Common myeloid progenitor, CD34-positive (primary cell): Measurements from ENCODE around the gene TCERG1. TPM values are rescaled to one million over a fixed set of nuclear protein-coding genes. Genes with fewer than 3 reads are reported as not detected.

Source experiments
- CTCF ChIA-PET: fragments of 350-600 bp; sonication (Branson Sonifier 250); formaldehyde crosslinking; loops from one replicate; lab custom pipeline; 2021; ENCODE audit warnings: antibody characterized with exemption; lab: Charles Lee
- POLR2A ChIA-PET: fragments of 350-600 bp; sonication (Branson Sonifier 250); formaldehyde crosslinking; loops from one replicate; lab custom pipeline; 2021; ENCODE audit warnings: antibody characterized with exemption; lab: Charles Lee
- DNase-seq, 3 donors: peaks; one replicate each; pipeline versions ENCODE4 v3.0.0 to v3.0.0-alpha.2; 2013
- H3K27ac ChIP-seq, 2 experiments: 1 replicate in 1 of 2; 2 replicates in 1 of 2; pipeline ENCODE4 v1.7.0; 2013; ENCODE audit warnings: inconsistent platforms in 2 of 2, low read length in 2 of 2, mild to moderate bottlenecking in 2 of 2, low read depth in 1 of 2, moderate library complexity in 1 of 2; ENCODE audit not compliant: severe bottlenecking in 2 of 2, insufficient read depth in 1 of 2, poor library complexity in 1 of 2
- H3K27me3 ChIP-seq, 5 experiments: replicated peaks in 2 of 5; 1 replicate in 3 of 5; 2 replicates in 2 of 5; pipeline versions ENCODE4 v1.6.1 to v1.7.0; 2013; ENCODE audit warnings: low read length in 4 of 5, mild to moderate bottlenecking in 2 of 5, moderate library complexity in 2 of 5, inconsistent platforms in 1 of 5; ENCODE audit not compliant: insufficient read depth in 5 of 5, control insufficient read depth in 4 of 5
- H3K36me3 ChIP-seq, 4 experiments: 1 replicate in 2 of 4; 2 replicates in 2 of 4; pipeline versions ENCODE4 v1.6.1 to v1.7.0; 2013; ENCODE audit warnings: low read length in 3 of 4, control low read depth in 1 of 4, mild to moderate bottlenecking in 1 of 4; ENCODE audit not compliant: control insufficient read depth in 4 of 4, insufficient read depth in 4 of 4
- H3K4me1 ChIP-seq, 4 experiments: 1 replicate in 3 of 4; 2 replicates in 1 of 4; pipeline versions ENCODE4 v1.6.1 to v1.7.1; 2013; ENCODE audit warnings: low read length in 3 of 4, mild to moderate bottlenecking in 3 of 4, control low read depth in 1 of 4, inconsistent platforms in 1 of 4, moderate library complexity in 1 of 4; ENCODE audit not compliant: control insufficient read depth in 4 of 4, insufficient read depth in 4 of 4; ENCODE audit errors: control extremely low read depth in 1 of 4
- H3K4me3 ChIP-seq, 7 experiments: 1 replicate in 4 of 7; 2 replicates in 3 of 7; pipeline versions ENCODE4 v1.5.1 to v1.7.0; 2013; ENCODE audit warnings: mild to moderate bottlenecking in 7 of 7, low read length in 6 of 7, moderate library complexity in 6 of 7, inconsistent platforms in 2 of 7, low read depth in 2 of 7, control low read depth in 1 of 7; ENCODE audit not compliant: insufficient read depth in 4 of 7, control insufficient read depth in 1 of 7; ENCODE audit errors: extremely low read depth in 1 of 7
- H3K9me3 ChIP-seq, 5 experiments: 1 replicate in 4 of 5; 2 replicates in 1 of 5; pipeline versions ENCODE4 v1.6.1 to v1.7.1; 2013; ENCODE audit warnings: low read length in 4 of 5, mild to moderate bottlenecking in 2 of 5, inconsistent platforms in 1 of 5, low read depth in 1 of 5, moderate library complexity in 1 of 5; ENCODE audit not compliant: control insufficient read depth in 4 of 5, insufficient read depth in 2 of 5; ENCODE audit errors: control extremely low read depth in 1 of 5
- WGBS: methylation state at CpG from one replicate; pipeline ENCODE4 v1.1.5; 2013; ENCODE audit not compliant: insufficient coverage; 5-methylcytosine and 5-hydroxymethylcytosine counted together
- polyA plus RNA-seq: library from polyadenylated mRNA; unstranded; fragments of 120-200 nt; gene quantifications from one replicate; pipeline ENCODE4 v1.2.1, GENCODE V29; 2013

Gene TCERG1
- 107 TPM for polyA plus RNA-seq

GRCh38 chr5:146446861-146447733 is at the start of gene TCERG1:
TSS of gene TCERG1 (plus strand) at chr5:146447333. CDS start at chr5:146447350, 17 bp downstream.
- POLR2A ChIA-PET = interaction anchor here (0.6 kb wide), 2 partner anchors 53 to 508 kb away, joined by 3 to 5 read pairs; no protein-coding TSS in a partner anchor
- CTCF ChIA-PET = interaction anchor here (0.5 to 1.4 kb wide), 7 partner anchors 13 to 1051 kb away, joined by 3 to 4 read pairs (median 3); no protein-coding TSS in a partner anchor
- H3K36me3 ChIP-seq = no peaks in the 10 kb centered on the region
- no peaks in the 10 kb centered on the region for H3K27me3 ChIP-seq
- 2% methylated on average over 53 of the region's 68 CpGs for WGBS
- peak within 1 kb of the TSS; percentile 87 to 99 (median 89) for H3K4me3 ChIP-seq
- peak; percentile 100 for DNase-seq
- H3K4me1 ChIP-seq = peaks cover 7 to 21% (median 17%) of the 10 kb centered on the region in 4 experiments
- H3K9me3 ChIP-seq = no peaks in the 10 kb centered on the region
- peak within 1 kb of the TSS; percentile 96 to 99 for H3K27ac ChIP-seq

- Histone ChIP-seq H3K4me1 (peaks cover 6 to 29% (median 17%) of the 10 kb centered on the region in 4 experiments), H3K27me3 (peaks cover 0 to 4% (median 0%) of the 10 kb centered on the region in 5 experiments), H3K27ac (no peak overlapping the region), H3K36me3 (no peaks in the 10 kb centered on the region), H3K9me3 (peaks cover 0 to 8% (median 0%) of the 10 kb centered on the region in 5 experiments), H3K4me3 (no peak overlapping the region)
- WGBS = 98% methylated on average over 4 of the region's 4 CpGs
- ChIA-PET CTCF (no interaction called here), POLR2A (interaction anchor here (0.6 kb wide), 1 partner anchor 48 kb away, joined by 3 read pairs; no protein-coding TSS in a partner anchor)
- DNase-seq = peak in 1 of 3 donors; percentile 1
Measured at GRCh38 chr5:146398826-146399225, 48.3 kb upstream of the TCERG1 start.

GRCh38 chr5:146399481-146399880 is 47.7 kb upstream of the TCERG1 start:
- peak; percentile 17 to 79 (median 72) for DNase-seq
- CTCF ChIA-PET = interaction anchor here (1.3 kb wide), 1 partner anchor 27 kb away, joined by 3 read pairs; no protein-coding TSS in a partner anchor
- Histone ChIP-seq H3K9me3 (peaks cover 0 to 8% (median 0%) of the 10 kb centered on the region in 5 experiments), H3K4me3 (peak overlapping the region in 2 of 7 experiments; percentile 15 to 45), H3K27me3 (peaks cover 0 to 4% (median 0%) of the 10 kb centered on the region in 5 experiments), H3K36me3 (no peaks in the 10 kb centered on the region), H3K4me1 (peaks cover 6 to 29% (median 17%) of the 10 kb centered on the region in 4 experiments), H3K27ac (no peak overlapping the region)
- 0% methylated on average over 1 of the region's 1 CpG for WGBS
- POLR2A ChIA-PET = interaction anchor here (0.6 kb wide), 1 partner anchor 49 kb away, joined by 3 read pairs; no protein-coding TSS in a partner anchor

GRCh38 chr5:146400201-146400600 is 46.9 kb upstream of the TCERG1 start:
- WGBS = 93% methylated on average over 2 of the region's 2 CpGs
- peaks cover 0 to 3% (median 0%) of the 10 kb centered on the region in 5 experiments for H3K27me3 ChIP-seq
- no peak overlapping the region for H3K27ac ChIP-seq
- peaks cover 6 to 29% (median 17%) of the 10 kb centered on the region in 4 experiments for H3K4me1 ChIP-seq
- DNase-seq = peak in 1 of 3 donors; percentile 11
- H3K4me3 ChIP-seq = no peak overlapping the region
- peaks cover 0 to 8% (median 0%) of the 10 kb centered on the region in 5 experiments for H3K9me3 ChIP-seq
- ChIA-PET POLR2A (no interaction called here), CTCF (interaction anchor here (1.0 to 1.3 kb wide), 2 partner anchors 25 to 26 kb away, joined by 3 read pairs; no protein-coding TSS in a partner anchor)
- no peaks in the 10 kb centered on the region for H3K36me3 ChIP-seq

GRCh38 chr5:146401021-146401420 is 46.1 kb upstream of the TCERG1 start:
- H3K36me3 ChIP-seq = no peaks in the 10 kb centered on the region
- CTCF ChIA-PET = interaction anchor here (0.9 to 1.2 kb wide), 3 partner anchors 24 to 75 kb away, joined by 3 to 4 read pairs (median 3); no protein-coding TSS in a partner anchor
- H3K27ac ChIP-seq = no peak overlapping the region
- no peak overlapping the region for H3K4me3 ChIP-seq
- no peak for DNase-seq
- peaks cover 0 to 3% (median 0%) of the 10 kb centered on the region in 5 experiments for H3K27me3 ChIP-seq
- 96% methylated on average over 7 of the region's 9 CpGs for WGBS
- peaks cover 0 to 8% (median 0%) of the 10 kb centered on the region in 5 experiments for H3K9me3 ChIP-seq
- POLR2A ChIA-PET = no interaction called here
- peaks cover 6 to 29% (median 17%) of the 10 kb centered on the region in 4 experiments for H3K4me1 ChIP-seq

GRCh38 chr5:146402949-146403348 is 44.2 kb upstream of the TCERG1 start:
- peaks cover 6 to 29% (median 17%) of the 10 kb centered on the region in 4 experiments for H3K4me1 ChIP-seq
- no peaks in the 10 kb centered on the region for H3K36me3 ChIP-seq
- CTCF ChIA-PET = interaction anchor here (0.8 to 1.2 kb wide), 3 partner anchors 9 to 31 kb away, joined by 3 read pairs; no protein-coding TSS in a partner anchor
- POLR2A ChIA-PET = no interaction called here
- no peak overlapping the region for H3K4me3 ChIP-seq
- peaks cover 0 to 3% (median 0%) of the 10 kb centered on the region in 5 experiments for H3K27me3 ChIP-seq
- no peak for DNase-seq
- H3K9me3 ChIP-seq = peaks cover 0 to 6% (median 0%) of the 10 kb centered on the region in 5 experiments
- no peak overlapping the region for H3K27ac ChIP-seq
- WGBS = 97% methylated on average over 4 of the region's 4 CpGs
